ENCODE data around the gene MITF.

Gene MITF

DNA sequence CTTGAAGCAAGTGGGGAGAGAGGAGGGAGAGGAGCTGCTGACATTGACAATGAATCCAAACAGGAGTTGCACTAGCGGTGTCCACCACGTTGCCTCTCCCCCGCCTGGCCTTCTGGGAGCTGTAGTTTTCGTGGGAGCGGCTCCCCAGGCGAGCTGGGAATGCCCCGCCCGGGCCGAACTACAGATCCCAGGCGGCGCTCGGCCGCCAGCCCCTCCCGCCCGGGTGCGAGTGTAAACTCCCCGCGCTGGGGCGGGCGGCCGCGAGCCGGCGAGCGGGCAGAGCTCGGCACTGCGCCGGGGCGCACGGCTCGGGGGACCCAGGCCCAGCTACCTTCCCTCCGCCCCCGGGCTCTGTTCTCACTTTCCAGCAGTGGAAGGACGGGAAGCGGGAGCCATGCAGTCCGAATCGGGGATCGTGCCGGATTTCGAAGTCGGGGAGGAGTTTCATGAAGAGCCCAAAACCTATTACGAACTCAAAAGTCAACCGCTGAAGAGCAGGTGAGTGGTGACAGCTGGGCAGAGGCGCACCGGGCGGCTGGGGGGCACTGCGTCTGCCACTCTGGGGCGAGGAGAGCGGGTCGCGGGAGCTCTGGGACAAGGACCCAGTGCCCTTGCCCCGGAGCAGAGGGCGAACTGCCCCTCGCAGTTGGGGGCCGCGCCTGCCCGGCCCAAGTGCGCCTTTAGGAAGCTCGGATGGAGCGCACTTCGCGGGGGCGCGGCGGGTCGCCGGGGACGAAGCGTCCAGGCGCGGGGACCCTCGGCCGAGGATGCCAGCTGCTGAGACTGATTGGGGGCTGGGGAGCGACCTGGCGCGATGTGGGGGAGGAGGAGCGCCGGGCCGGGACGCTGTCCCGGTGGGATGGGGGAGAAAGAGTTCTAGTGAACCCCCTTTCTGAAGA, at the start of gene MITF:
MITF (plus strand) TSS at position 261 of the 899 bp plus-strand sequence; CDS start at position 395, 134 bp downstream.
- peak; percentile 50 to 97 (median 92) for DNase-seq

GRCh38 chr3:69691860-69692259, 47.4 kb upstream of the MITF start:
- DNase-seq, result no peak

DNA sequence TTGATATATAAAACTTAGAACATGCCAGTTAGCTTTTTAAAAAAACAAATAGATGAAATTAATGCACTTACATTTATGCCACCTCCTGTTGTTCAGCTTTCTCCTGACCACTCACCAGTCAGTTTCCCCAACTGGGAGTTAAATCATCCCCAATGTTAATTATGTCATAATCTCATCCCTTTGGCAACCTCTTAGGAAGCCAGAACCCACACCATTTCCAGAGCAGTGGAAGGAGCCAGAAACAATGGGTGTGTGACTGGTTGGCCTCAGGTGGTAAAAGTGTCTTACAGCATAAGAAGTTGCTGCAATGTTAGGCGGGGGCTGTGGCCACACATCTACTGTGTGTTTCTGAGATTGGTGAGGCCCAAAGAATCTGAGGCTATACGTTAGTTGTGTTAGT, 46.5 kb upstream of the MITF start:
- no peak for DNase-seq

DNA sequence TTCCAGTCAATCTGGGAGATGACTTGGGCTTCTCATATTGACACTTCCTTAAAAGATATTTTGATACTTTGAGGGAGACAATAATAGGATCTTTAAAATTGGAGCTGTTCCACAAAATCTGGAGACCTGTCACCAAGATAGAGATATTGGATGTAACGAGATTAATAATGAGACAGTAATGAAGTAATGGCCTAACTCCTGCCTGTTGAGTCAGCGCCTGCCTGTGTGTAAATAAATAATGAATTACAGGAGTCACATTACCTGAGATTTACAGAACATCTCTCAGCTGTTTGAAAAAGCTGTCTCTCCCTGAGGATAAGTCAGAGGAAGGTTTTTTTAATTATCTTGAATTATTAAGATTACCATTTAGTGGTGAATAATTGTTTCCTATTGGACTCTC, 43.8 kb upstream of the MITF start:
- DNase-seq, result no peak

DNA sequence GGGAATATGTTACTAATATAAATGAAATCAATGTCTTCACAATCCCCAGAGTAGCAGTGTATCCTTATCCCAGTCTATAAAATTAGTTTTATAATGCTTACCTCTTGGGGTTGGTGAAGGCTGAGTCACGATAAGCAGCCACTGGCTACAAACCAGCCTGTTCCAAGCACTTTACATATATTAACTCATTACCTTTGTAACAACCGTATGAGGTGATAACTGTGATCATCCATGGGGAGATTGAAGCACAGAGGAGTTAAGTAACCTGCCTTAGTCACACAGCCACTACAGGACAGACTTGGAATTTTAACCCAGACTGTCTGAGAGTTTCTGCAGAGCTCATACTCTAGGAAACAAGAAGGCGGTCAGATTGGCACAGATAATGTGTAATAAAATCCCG, 43.3 kb upstream of the MITF start:
- no peak for DNase-seq

DNA sequence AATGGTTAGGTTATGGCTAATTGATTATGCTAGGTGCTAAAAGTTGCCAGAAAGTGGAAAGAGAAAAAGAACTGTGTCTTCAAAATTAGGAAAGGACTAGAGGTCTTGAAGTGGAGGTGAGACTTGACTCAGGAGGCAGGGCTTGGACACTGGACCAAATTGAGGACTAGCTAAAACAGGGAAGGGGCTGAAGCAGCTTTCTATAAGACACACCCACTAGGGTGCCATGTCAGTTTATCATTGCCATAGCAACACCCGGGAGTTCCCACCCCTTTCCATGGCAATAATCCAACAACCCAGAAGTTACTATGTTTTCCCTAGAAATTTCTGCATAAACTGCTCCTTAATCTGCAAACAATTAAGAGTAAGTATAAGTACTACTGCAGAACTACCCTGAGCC, 42.9 kb upstream of the MITF start:
- no peak for DNase-seq

GRCh38 chr3:69697381-69697780, 41.9 kb upstream of the MITF start:
- no peak for DNase-seq

DNA sequence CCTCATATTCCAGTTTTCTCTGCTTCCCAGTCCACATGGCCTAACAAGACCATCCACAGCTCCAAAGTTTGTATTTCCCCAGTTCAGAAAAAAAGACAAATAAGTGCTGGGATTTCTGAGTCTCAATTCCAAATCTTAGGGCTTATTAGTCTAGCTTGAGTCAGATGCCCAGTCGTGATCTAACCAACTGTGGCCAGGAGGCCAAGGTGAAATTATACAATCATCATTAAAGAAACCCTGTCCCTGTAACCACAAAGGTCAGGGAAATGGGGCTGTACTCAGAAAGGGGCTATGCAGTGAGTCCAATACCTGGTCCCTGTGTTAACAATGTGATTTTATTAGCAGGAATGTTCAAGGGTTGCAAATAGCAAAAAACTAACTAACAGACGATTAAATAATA, 40.5 kb upstream of the MITF start:
- no peak for DNase-seq

GRCh38 chr3:69699183-69699582, 40.1 kb upstream of the MITF start:
- DNase-seq, result no peak

GRCh38 chr3:69700949-69701348, 38.3 kb upstream of the MITF start:
- no peak for DNase-seq

- no peak for DNase-seq
These were observed 28.9 kb upstream of the MITF start for GRCh38 chr3:69710153-69710977.

DNA sequence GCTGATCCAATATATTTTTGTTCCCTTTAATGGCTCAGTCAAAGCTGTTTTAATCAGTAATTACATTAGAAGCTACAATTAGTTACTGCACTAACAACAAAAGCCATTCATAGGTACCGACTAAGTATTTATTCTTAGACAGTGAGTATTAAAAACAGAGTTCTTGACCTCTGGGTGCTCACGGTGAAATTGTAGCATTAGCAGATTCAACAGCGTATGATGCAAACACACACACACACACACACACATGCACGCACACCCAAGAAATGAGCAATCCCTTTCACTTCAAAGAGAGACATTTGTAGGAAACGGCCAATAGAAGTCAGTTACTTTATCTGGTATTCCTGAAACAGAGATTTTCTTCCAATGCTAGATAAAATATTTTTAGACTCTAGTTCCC, 27.0 kb upstream of the MITF start:
- DNase-seq, result no peak

GRCh38 chr3:69712933-69713332, 26.3 kb upstream of the MITF start:
- DNase-seq, result no peak

DNA sequence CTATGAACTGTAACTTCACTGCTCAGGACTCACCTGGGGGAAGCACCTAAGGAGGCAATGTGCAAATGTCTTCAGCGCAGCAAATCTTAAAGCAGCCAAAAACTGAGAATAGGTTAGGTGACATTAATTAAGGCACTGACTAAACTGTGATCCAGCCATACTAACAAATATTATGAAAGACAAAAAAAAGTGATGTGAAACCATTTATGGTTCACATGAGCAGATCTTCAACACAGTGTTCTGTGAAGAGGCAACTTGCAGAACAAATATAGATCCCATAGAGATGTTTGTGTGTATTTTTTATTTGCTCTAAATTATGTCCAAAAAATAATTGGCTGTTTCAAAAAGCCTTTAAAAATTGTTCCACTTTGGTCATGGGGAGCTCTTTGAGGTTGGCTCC, 24.1 kb upstream of the MITF start:
- no peak for DNase-seq

DNA sequence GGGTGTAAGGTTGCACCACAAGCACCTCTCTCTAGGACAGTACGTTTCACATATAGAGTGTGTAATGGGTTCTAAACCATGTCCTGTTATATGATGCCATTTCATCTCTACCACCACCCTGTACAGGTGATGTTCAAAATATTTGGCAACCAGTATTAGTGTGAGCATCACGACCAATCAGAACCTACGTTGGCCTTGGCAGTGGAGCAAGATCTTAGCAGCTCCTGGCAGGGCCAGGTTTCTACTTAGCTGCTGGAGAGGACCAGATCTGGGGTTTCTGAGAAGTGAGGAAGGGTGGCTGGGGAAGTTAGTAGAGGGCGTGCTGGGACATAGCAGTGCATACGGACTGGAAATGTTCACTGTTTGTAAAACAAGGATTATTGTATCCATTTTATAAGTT, 23.1 kb upstream of the MITF start:
- DNase-seq, result no peak

- no peak for DNase-seq
These were observed 20.2 kb upstream of the MITF start for GRCh38 chr3:69718866-69719586.

- no peak for DNase-seq
These were observed 19.6 kb upstream of the MITF start for GRCh38 chr3:69719587-69720122.

DNA sequence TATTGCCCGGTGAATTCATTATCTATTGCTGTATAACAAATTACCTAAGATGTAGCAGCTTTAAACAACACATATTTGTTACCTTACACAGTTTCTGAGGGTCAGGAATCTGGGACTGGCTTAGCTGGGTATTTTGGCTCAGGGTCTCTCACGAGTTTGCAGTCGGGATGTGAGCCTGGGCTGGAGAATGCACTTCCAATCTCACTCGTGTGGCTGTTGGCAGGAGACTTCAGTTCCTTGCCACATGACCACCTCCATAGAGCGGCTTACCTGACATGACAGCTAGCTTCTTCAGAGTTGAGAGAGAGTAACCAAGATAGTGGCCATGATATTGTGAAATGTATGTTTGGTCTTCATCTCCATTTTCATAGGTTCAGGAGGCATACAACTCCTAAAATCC, 18.4 kb upstream of the MITF start:
- DNase-seq, result no peak

DNA sequence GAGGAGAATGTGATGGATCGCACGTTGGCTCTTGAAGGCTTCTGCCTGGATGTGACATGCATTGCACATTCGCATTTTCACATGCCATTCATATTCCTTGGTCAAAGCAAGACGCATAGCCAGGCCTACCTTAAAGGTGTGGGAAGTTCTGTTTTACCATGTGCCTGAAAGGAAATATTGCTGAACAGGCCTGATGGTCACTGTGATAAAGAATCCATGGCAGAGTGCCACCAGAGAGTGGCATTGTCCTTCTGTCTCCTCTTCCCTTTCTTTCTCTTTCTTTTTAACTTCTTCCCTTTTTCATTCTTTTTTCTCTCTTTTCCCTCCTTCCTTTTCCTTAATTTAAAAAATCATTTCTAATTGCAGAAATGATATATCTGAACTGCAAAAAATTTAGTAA, 15.9 kb upstream of the MITF start:
- DNase-seq, result no peak

- DNase-seq, result no peak
These were observed 14.4 kb upstream of the MITF start for GRCh38 chr3:69724722-69725435.

All from anterior cingulate cortex (tissue), 58 donors.